OCI-LY3 (cell line): Measurements from ENCODE around the gene ERF.

Experiments
- H2AFZ ChIP-seq: fragments of 200-600, 300-600 bp; shearing (Covaris generic); 2 replicates; pipeline ENCODE4 v1.6.0; 2014; ENCODE audit warnings: antibody characterized with exemption, low read depth, low read length
- H3K27ac ChIP-seq: fragments of 200-600, 300-600 bp; sonication (generic); 2 replicates; pipeline ENCODE4 v1.5.1; 2014; ENCODE audit warnings: mild to moderate bottlenecking, low read length, moderate library complexity, mixed read lengths
- H3K27me3 ChIP-seq: fragments of 200-600, 300-600 bp; sonication (generic); 2 replicates; pipeline ENCODE4 v1.6.1; 2014; ENCODE audit warnings: low read depth, low read length, mixed read lengths
- H3K36me3 ChIP-seq: fragments of 200-600, 300-600 bp; sonication (generic); replicated peaks from 2 replicates; pipeline ENCODE3; 2014; ENCODE audit warnings: low read depth, low read length, mixed read lengths
- H3K4me1 ChIP-seq: fragments of 300-600, 200-600 bp; sonication (generic); 2 replicates; pipeline ENCODE4 v1.6.1; 2014; ENCODE audit warnings: low read length, mixed read lengths
- H3K4me2 ChIP-seq: fragments of 200-600, 300-600 bp; sonication (generic); 2 replicates; pipeline ENCODE4 v1.6.1; 2014; ENCODE audit warnings: low read length, mixed read lengths
- H3K4me3 ChIP-seq: fragments of 300-600, 200-600 bp; sonication (generic); 2 replicates; pipeline ENCODE4 v1.5.1; 2014; ENCODE audit warnings: antibody characterized with exemption, mild to moderate bottlenecking, low read length, moderate library complexity
- H3K79me2 ChIP-seq: fragments of 300-600, 200-600 bp; shearing (Covaris generic); 2 replicates; pipeline ENCODE4 v1.6.1; 2014; ENCODE audit warnings: mild to moderate bottlenecking, low read length, mixed read lengths
- H3K9ac ChIP-seq: fragments of 300-600, 200-600 bp; shearing (Covaris generic); 2 replicates; pipeline ENCODE4 v1.6.0; 2014; ENCODE audit warnings: mild to moderate bottlenecking, low read length, moderate library complexity
- H3K9me3 ChIP-seq: fragments of 200-600, 300-600 bp; shearing (Covaris generic); 2 replicates; pipeline ENCODE4 v1.6.1; 2014; ENCODE audit warnings: low read length, mixed read lengths; ENCODE audit not compliant: insufficient read depth
- H4K20me1 ChIP-seq: fragments of 200-600, 300-600 bp; sonication (generic); 2 replicates; pipeline ENCODE4 v1.6.1; 2016; ENCODE audit warnings: low read length, mixed read lengths; ENCODE audit not compliant: insufficient read depth
- CTCF ChIP-seq: fragments of 200-600, 300-600 bp; sonication (generic); IDR thresholded peaks from 2 replicates; pipeline ENCODE4 v1.5.1; 2014; ENCODE audit warnings: antibody characterized with exemption, low read length, low read depth
- EZH2phosphoT487 ChIP-seq: fragments of 200-600 bp; shearing (Covaris generic); IDR thresholded peaks from 2 replicates; pipeline ENCODE4 v1.6.1; 2018; ENCODE audit warnings: antibody characterized with exemption, mixed run types, low read depth

The ERF gene

GRCh38 chr19:42225718-42226292 is 29.1 kb downstream of the ERF start:
- H3K27me3 ChIP-seq = no peaks in the 10 kb centered on the region
- no peak overlapping the region for H3K9ac ChIP-seq
- no peak overlapping the region for H3K4me2 ChIP-seq
- H2AFZ ChIP-seq = no peak overlapping the region
- H3K79me2 ChIP-seq = peaks cover 73% of the 10 kb centered on the region
- peaks cover 33% of the 10 kb centered on the region; the same call in 1 of the 2 replicates for H4K20me1 ChIP-seq
- peaks cover 5% of the 10 kb centered on the region for H3K4me1 ChIP-seq
- peaks cover 56% of the 10 kb centered on the region for H3K36me3 ChIP-seq
- H3K4me3 ChIP-seq = no peak overlapping the region
- no peak for TF ChIP-seq EZH2phosphoT487
- no peak for TF ChIP-seq CTCF
- H3K9me3 ChIP-seq = no peaks in the 10 kb centered on the region
- H3K27ac ChIP-seq = no peak overlapping the region

GRCh38 chr19:42224940-42225717 is 29.8 kb downstream of the ERF start:
- Histone ChIP-seq H3K9me3 (no peaks in the 10 kb centered on the region), H3K9ac (no peak overlapping the region), H3K4me3 (no peak overlapping the region), H3K4me2 (no peak overlapping the region), H3K4me1 (peaks cover 6% of the 10 kb centered on the region), H3K27ac (no peak overlapping the region), H3K79me2 (peaks cover 76% of the 10 kb centered on the region), H3K27me3 (no peaks in the 10 kb centered on the region), H2AFZ (no peak overlapping the region), H4K20me1 (peaks cover 33% of the 10 kb centered on the region; the same call in 1 of the 2 replicates), H3K36me3 (peaks cover 52% of the 10 kb centered on the region)
- TF ChIP-seq CTCF (no peak), EZH2phosphoT487 (no peak)

GRCh38 chr19:42220751-42221097 is 34.2 kb downstream of the ERF start:
- H3K27me3 ChIP-seq = no peaks in the 10 kb centered on the region
- peak overlapping the region; percentile 88 for H3K9ac ChIP-seq
- H3K27ac ChIP-seq = peak overlapping the region; percentile 54
- peak overlapping the region; percentile 90 for H3K4me3 ChIP-seq
- peaks cover 25% of the 10 kb centered on the region for H3K4me1 ChIP-seq
- no peaks in the 10 kb centered on the region for H3K9me3 ChIP-seq
- H3K79me2 ChIP-seq = peaks cover 75% of the 10 kb centered on the region
- H3K4me2 ChIP-seq = peak overlapping the region; percentile 99
- peaks cover 16% of the 10 kb centered on the region; the same call in 1 of the 2 replicates for H4K20me1 ChIP-seq
- peak overlapping the region; percentile 9; the same call in 1 of the 2 replicates for H2AFZ ChIP-seq
- TF ChIP-seq EZH2phosphoT487 (no peak), CTCF (no peak)
- peaks cover 27% of the 10 kb centered on the region for H3K36me3 ChIP-seq
